SK-N-SH (cell line): ENCODE measurements around the gene GDI2. TPM values are rescaled to one million over a fixed set of nuclear protein-coding genes. Genes with fewer than 3 reads are reported as not detected.

ENCODE experiments used
- CTCF ChIA-PET: fragments of 300-600, 350-600 bp; formaldehyde crosslinking; extraction: SDS; loops from one replicate; lab custom pipeline; 2021; lab: Yijun Ruan, JAX
- POLR2A ChIA-PET: fragments of 350-600 bp; sonication (Branson Sonifier 250); formaldehyde crosslinking; extraction: SDS; loops from one replicate; lab custom pipeline; 2020; ENCODE audit warnings: antibody characterized with exemption, inconsistent platforms; lab: Yijun Ruan, JAX
- DNase-seq: peaks from one replicate; pipeline ENCODE4 v3.0.0; 2012
- H2AFZ ChIP-seq: fragments of 200-600 bp; sonication (generic); 2 replicates; pipeline ENCODE4 v1.8.1; 2016; ENCODE audit warnings: antibody characterized with exemption, mild to moderate bottlenecking, low read depth
- H3F3A ChIP-seq: fragments of 200-600 bp; sonication (generic); replicated peaks from 2 replicates; pipeline ENCODE3; 2016; ENCODE audit warnings: antibody characterized with exemption, mild to moderate bottlenecking; ENCODE audit not compliant: insufficient read depth
- H3K27ac ChIP-seq, 2 experiments: fragments of 200-500 bp in 1 of 2; fragments of 200-600 bp in 1 of 2; sonication (Bioruptor generic) in 1 of 2; sonication (generic), shearing (Covaris generic) in 1 of 2; 2 replicates each; pipeline versions ENCODE4 v1.5.1 to v1.6.1; 2014 to 2016; ENCODE audit warnings: low read depth in 2 of 2, inconsistent platforms in 1 of 2, low read length in 1 of 2, mild to moderate bottlenecking in 1 of 2, mixed read lengths in 1 of 2
- H3K27me3 ChIP-seq: fragments of 200-600 bp; sonication (generic), shearing (Covaris generic); 2 replicates; pipeline ENCODE4 v1.6.1; 2016; ENCODE audit warnings: mixed run types; ENCODE audit not compliant: insufficient read depth
- H3K36me3 ChIP-seq, 2 experiments: fragments of 200-500 bp in 1 of 2; fragments of 200-600 bp in 1 of 2; sonication (Bioruptor generic) in 1 of 2; sonication (generic) in 1 of 2; replicated peaks in 1 of 2; 2 replicates each; pipeline versions ENCODE3 to v1.5.1; 2014 to 2016; ENCODE audit warnings: low read length in 1 of 2, mild to moderate bottlenecking in 1 of 2; ENCODE audit not compliant: insufficient read depth in 2 of 2, control insufficient read depth in 1 of 2
- H3K4me1 ChIP-seq, 2 experiments: fragments of 200-500 bp in 1 of 2; fragments of 200-600 bp in 1 of 2; sonication (Bioruptor generic) in 1 of 2; sonication (generic), shearing (Covaris generic) in 1 of 2; 2 replicates each; pipeline versions ENCODE4 v1.5.1 to v1.6.1; 2014 to 2016; ENCODE audit warnings: low read depth in 1 of 2, low read length in 1 of 2, mixed run types in 1 of 2; ENCODE audit not compliant: insufficient read depth in 2 of 2, control insufficient read depth in 1 of 2
- H3K4me2 ChIP-seq: fragments of 200-600 bp; sonication (generic), shearing (Covaris generic); 2 replicates; pipeline ENCODE4 v1.6.1; 2017; ENCODE audit warnings: mixed run types
- H3K4me3 ChIP-seq, 2 experiments: fragments of 200-500 bp in 1 of 2; fragments of 200-600 bp in 1 of 2; sonication (Bioruptor generic) in 1 of 2; sonication (generic), shearing (Covaris generic) in 1 of 2; 2 replicates each; pipeline versions ENCODE4 v1.5.1 to v1.8.1; 2014 to 2016; ENCODE audit warnings: low read depth in 2 of 2, inconsistent platforms in 1 of 2, low read length in 1 of 2, mild to moderate bottlenecking in 1 of 2, mixed read lengths in 1 of 2, moderate library complexity in 1 of 2
- H3K79me2 ChIP-seq: fragments of 200-600 bp; sonication (generic); 2 replicates; pipeline ENCODE4 v1.8.1; 2017; ENCODE audit warnings: mild to moderate bottlenecking; ENCODE audit not compliant: insufficient read depth
- H3K9ac ChIP-seq: fragments of 200-600 bp; sonication (generic); 2 replicates; pipeline ENCODE4 v1.6.1; 2017; ENCODE audit warnings: mixed run types
- H3K9me2 ChIP-seq: fragments of 200-600 bp; sonication (generic); 2 replicates; pipeline ENCODE4 v1.6.1; 2017; ENCODE audit warnings: mixed run types
- H3K9me3 ChIP-seq: fragments of 200-600 bp; sonication (generic); 2 replicates; pipeline ENCODE4 v1.6.1; 2017; ENCODE audit warnings: mixed run types, mild to moderate bottlenecking, moderate library complexity
- H4K20me1 ChIP-seq: fragments of 200-600 bp; sonication (generic); 2 replicates; pipeline ENCODE4 v1.6.1; 2017; ENCODE audit warnings: mild to moderate bottlenecking, mixed run types; ENCODE audit not compliant: insufficient read depth
- ELF1 ChIP-seq: IDR thresholded peaks from 2 replicates; pipeline ENCODE4 v1.4.0; 2012
- EP300 ChIP-seq, 2 experiments: IDR thresholded peaks; 2 replicates each; pipeline versions ENCODE4 v1.4.0 to v1.6.1; 2012; ENCODE audit warnings: borderline replicate concordance in 1 of 2, low read depth in 1 of 2, low read length in 1 of 2
- FOXJ3 ChIP-seq: sonication (generic); formaldehyde crosslinking; IDR thresholded peaks from 2 replicates; pipeline ENCODE4 v1.5.1; 2020; ENCODE audit warnings: mild to moderate bottlenecking, missing genetic modification reagents
- FOXM1 ChIP-seq: IDR thresholded peaks from 2 replicates; pipeline ENCODE4 v1.4.0; 2012; ENCODE audit warnings: low read depth, mild to moderate bottlenecking
- GABPA ChIP-seq: IDR thresholded peaks from 2 replicates; pipeline ENCODE4 v1.4.0; 2012; ENCODE audit warnings: low read depth, mild to moderate bottlenecking
- JUND ChIP-seq: IDR thresholded peaks from 2 replicates; pipeline ENCODE4 v1.4.0; 2012
- MEF2A ChIP-seq: IDR thresholded peaks from 2 replicates; pipeline ENCODE4 v1.4.0; 2012; ENCODE audit warnings: low read depth, borderline replicate concordance
- MXI1 ChIP-seq: IDR thresholded peaks from 2 replicates; pipeline ENCODE4 v1.6.1; 2012; ENCODE audit warnings: mild to moderate bottlenecking, low read depth, low read length, improper control_type of control experiment
- NFIC ChIP-seq: IDR thresholded peaks from 2 replicates; pipeline ENCODE4 v1.4.0; 2012; ENCODE audit warnings: borderline replicate concordance
- NRF1 ChIP-seq: IDR thresholded peaks from 2 replicates; pipeline ENCODE4 v1.6.1; 2012; ENCODE audit warnings: low read depth, mild to moderate bottlenecking, low read length
- PBX3 ChIP-seq: IDR thresholded peaks from 2 replicates; pipeline ENCODE4; 2012
- POLR2AphosphoS5 ChIP-seq: IDR thresholded peaks from 2 replicates; pipeline ENCODE4 v1.6.1; 2012; ENCODE audit warnings: low read depth, low read length
- RAD21 ChIP-seq: IDR thresholded peaks from 2 replicates; pipeline ENCODE4 v1.6.1; 2012; ENCODE audit warnings: mild to moderate bottlenecking, low read length
- RCOR1 ChIP-seq: fragments of 150-350 bp; IDR thresholded peaks from 2 replicates; pipeline ENCODE4 v1.6.1; 2017; ENCODE audit warnings: antibody characterized with exemption, low read length
- REST ChIP-seq: IDR thresholded peaks from 2 replicates; pipeline ENCODE4 v1.6.1; 2012; ENCODE audit warnings: mild to moderate bottlenecking, low read depth, low read length, moderate library complexity
- RXRA ChIP-seq: IDR thresholded peaks from 2 replicates; pipeline ENCODE4 v1.4.0; 2012; ENCODE audit warnings: low read depth, mild to moderate bottlenecking, borderline replicate concordance
- TAF1 ChIP-seq: IDR thresholded peaks from 2 replicates; pipeline ENCODE4 v1.6.1; 2012; ENCODE audit warnings: low read depth, mild to moderate bottlenecking, low read length, moderate library complexity, borderline replicate concordance
- TEAD4 ChIP-seq: IDR thresholded peaks from 2 replicates; pipeline ENCODE4 v1.4.0; 2012; ENCODE audit warnings: mild to moderate bottlenecking, borderline replicate concordance; ENCODE audit not compliant: insufficient read depth
- USF2 ChIP-seq: fragments of 150-350 bp; IDR thresholded peaks from 2 replicates; pipeline ENCODE4 v1.6.1; 2017; ENCODE audit warnings: antibody characterized with exemption, low read length, low read depth, borderline replicate concordance
- WGBS: methylation state at CpG from one replicate; pipeline ENCODE4 v1.1.6; 2017; ENCODE audit warnings: low lambda C conversion rate; 5-methylcytosine and 5-hydroxymethylcytosine counted together
- polyA plus RNA-seq, 3 experiments: library from polyadenylated mRNA; depleted of rRNA; stranded (reverse); fragments of >200 nt; gene quantifications; 2 replicates each; pipeline ENCODE4 v1.2.3, GENCODE V29; 2012
- TF ChIP-seq, protein P1 (sequence below): IDR thresholded peaks from 2 replicates; pipeline ENCODE4 v1.4.0; 2012; ENCODE audit warnings: low read depth
- TF ChIP-seq, protein P2 (sequence below): fragments of 200-600 bp; sonication (generic); IDR thresholded peaks from 2 replicates; pipeline ENCODE4 v1.6.1; 2017; ENCODE audit warnings: antibody characterized with exemption, mild to moderate bottlenecking, moderate library complexity

Gene GDI2
- polyA plus RNA-seq, 1 of the 3 experiments (the other 2 are of a cell fraction): 94.3 TPM

GRCh38 chr10:5720182-5720581 lies 93.1 kb downstream of the GDI2 start:
- Histone ChIP-seq H3F3A (no peaks in the 10 kb centered on the region), H3K4me2 (no peak overlapping the region), H2AFZ (no peak overlapping the region), H3K4me1 (no peaks in the 10 kb centered on the region), H3K9ac (no peak overlapping the region), H3K4me3 (no peak overlapping the region), H3K79me2 (peaks cover 44% of the 10 kb centered on the region), H3K27me3 (no peaks in the 10 kb centered on the region), H3K36me3 (peaks cover 18 to 21% of the 10 kb centered on the region in 2 experiments), H4K20me1 (no peaks in the 10 kb centered on the region), H3K27ac (no peak overlapping the region), H3K9me3 (no peaks in the 10 kb centered on the region), H3K9me2 (no peaks in the 10 kb centered on the region)
- TF ChIP-seq PBX3: no peak
- TF ChIP-seq FOXM1: no peak
- TF ChIP-seq EP300 (IDR thresholded peaks at IDR 0.05; ENCODE audit: borderline replicate concordance in 1 of 2, low read depth in 1 of 2, low read length in 1 of 2): no peak
- no peak for TF ChIP-seq MEF2A
- no peak for TF ChIP-seq POLR2AphosphoS5
- no peak for TF ChIP-seq NFIC
- TF ChIP-seq, protein P1, sequence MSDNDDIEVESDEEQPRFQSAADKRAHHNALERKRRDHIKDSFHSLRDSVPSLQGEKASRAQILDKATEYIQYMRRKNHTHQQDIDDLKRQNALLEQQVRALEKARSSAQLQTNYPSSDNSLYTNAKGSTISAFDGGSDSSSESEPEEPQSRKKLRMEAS: no peak
- TF ChIP-seq MXI1: no peak
- no peak for TF ChIP-seq NRF1
- TF ChIP-seq TAF1: no peak
- WGBS: 97% methylated on average over 7 of the region's 7 CpGs
- ChIA-PET POLR2A (no interaction called here), CTCF (no interaction called here)
- DNase-seq: no peak

DNA sequence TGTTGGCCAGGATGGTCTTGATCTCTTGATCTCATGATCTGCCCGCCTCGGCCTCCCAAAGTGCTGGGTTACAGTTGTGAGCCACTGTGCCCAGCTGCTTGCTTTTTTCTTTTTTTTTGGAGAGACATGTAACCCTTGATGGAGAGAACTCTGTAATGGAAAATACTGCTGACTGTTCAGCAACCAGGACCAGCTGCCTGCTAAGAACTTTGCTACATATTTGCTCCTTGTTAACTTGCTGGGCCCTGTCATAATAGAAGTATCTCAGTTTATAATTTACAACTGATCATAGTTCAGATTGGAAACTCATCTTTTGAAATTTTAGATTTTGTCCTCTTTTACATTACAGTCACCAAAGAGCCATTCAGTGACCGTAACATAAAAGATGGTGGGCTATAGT lies 93.7 kb downstream of the GDI2 start:
- no peak overlapping the region for H3K9ac ChIP-seq
- H3F3A ChIP-seq: no peaks in the 10 kb centered on the region
- H3K9me3 ChIP-seq: no peaks in the 10 kb centered on the region
- 94% methylated on average over 3 of the region's 3 CpGs for WGBS
- peaks cover 48% of the 10 kb centered on the region for H3K79me2 ChIP-seq
- ChIA-PET CTCF (no interaction called here), POLR2A (no interaction called here)
- H3K4me3 ChIP-seq: no peak overlapping the region
- no peak overlapping the region for H2AFZ ChIP-seq
- no peak overlapping the region for H3K4me2 ChIP-seq
- no peaks in the 10 kb centered on the region for H3K4me1 ChIP-seq
- no peaks in the 10 kb centered on the region for H3K27me3 ChIP-seq
- H4K20me1 ChIP-seq: no peaks in the 10 kb centered on the region
- no peak for DNase-seq
- peaks cover 15 to 21% of the 10 kb centered on the region in 2 experiments for H3K36me3 ChIP-seq
- no peak overlapping the region for H3K27ac ChIP-seq
- no peaks in the 10 kb centered on the region for H3K9me2 ChIP-seq
- TF ChIP-seq REST (no peak), USF2 (no peak), RCOR1 (no peak), JUND (no peak), TEAD4 (no peak), NRF1 (no peak), FOXJ3 (CRISPR knock-in tag) (no peak), GABPA (no peak), RAD21 (no peak), POLR2AphosphoS5 (no peak), ELF1 (no peak), RXRA (no peak)
- TF ChIP-seq, protein P2, sequence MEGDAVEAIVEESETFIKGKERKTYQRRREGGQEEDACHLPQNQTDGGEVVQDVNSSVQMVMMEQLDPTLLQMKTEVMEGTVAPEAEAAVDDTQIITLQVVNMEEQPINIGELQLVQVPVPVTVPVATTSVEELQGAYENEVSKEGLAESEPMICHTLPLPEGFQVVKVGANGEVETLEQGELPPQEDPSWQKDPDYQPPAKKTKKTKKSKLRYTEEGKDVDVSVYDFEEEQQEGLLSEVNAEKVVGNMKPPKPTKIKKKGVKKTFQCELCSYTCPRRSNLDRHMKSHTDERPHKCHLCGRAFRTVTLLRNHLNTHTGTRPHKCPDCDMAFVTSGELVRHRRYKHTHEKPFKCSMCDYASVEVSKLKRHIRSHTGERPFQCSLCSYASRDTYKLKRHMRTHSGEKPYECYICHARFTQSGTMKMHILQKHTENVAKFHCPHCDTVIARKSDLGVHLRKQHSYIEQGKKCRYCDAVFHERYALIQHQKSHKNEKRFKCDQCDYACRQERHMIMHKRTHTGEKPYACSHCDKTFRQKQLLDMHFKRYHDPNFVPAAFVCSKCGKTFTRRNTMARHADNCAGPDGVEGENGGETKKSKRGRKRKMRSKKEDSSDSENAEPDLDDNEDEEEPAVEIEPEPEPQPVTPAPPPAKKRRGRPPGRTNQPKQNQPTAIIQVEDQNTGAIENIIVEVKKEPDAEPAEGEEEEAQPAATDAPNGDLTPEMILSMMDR: no peak
